ENCODE data around the gene EIF2S2.

GRCh38 chr20:34088305-34089174 is 23.5 kb downstream of the EIF2S2 start:
- TF ChIP-seq, protein P1, sequence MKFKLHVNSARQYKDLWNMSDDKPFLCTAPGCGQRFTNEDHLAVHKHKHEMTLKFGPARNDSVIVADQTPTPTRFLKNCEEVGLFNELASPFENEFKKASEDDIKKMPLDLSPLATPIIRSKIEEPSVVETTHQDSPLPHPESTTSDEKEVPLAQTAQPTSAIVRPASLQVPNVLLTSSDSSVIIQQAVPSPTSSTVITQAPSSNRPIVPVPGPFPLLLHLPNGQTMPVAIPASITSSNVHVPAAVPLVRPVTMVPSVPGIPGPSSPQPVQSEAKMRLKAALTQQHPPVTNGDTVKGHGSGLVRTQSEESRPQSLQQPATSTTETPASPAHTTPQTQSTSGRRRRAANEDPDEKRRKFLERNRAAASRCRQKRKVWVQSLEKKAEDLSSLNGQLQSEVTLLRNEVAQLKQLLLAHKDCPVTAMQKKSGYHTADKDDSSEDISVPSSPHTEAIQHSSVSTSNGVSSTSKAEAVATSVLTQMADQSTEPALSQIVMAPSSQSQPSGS (CRISPR knock-in tag; IDR thresholded peaks at IDR 0.05; ENCODE audit: borderline replicate concordance, low read depth): no peak
- TF ChIP-seq, protein P2, sequence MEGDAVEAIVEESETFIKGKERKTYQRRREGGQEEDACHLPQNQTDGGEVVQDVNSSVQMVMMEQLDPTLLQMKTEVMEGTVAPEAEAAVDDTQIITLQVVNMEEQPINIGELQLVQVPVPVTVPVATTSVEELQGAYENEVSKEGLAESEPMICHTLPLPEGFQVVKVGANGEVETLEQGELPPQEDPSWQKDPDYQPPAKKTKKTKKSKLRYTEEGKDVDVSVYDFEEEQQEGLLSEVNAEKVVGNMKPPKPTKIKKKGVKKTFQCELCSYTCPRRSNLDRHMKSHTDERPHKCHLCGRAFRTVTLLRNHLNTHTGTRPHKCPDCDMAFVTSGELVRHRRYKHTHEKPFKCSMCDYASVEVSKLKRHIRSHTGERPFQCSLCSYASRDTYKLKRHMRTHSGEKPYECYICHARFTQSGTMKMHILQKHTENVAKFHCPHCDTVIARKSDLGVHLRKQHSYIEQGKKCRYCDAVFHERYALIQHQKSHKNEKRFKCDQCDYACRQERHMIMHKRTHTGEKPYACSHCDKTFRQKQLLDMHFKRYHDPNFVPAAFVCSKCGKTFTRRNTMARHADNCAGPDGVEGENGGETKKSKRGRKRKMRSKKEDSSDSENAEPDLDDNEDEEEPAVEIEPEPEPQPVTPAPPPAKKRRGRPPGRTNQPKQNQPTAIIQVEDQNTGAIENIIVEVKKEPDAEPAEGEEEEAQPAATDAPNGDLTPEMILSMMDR (IDR thresholded peaks at IDR 0.05): no peak
- TF ChIP-seq ATF3 (CRISPR knock-in tag; conservative IDR thresholded peaks at IDR 0.05) (no peak), AFF4 (CRISPR knock-in tag; IDR thresholded peaks at IDR 0.05; ENCODE audit: borderline replicate concordance) (no peak), ATF1 (CRISPR knock-in tag; IDR thresholded peaks at IDR 0.05) (no peak), NR2C2 (CRISPR knock-in tag; IDR thresholded peaks at IDR 0.05) (no peak), ZNF232 (CRISPR knock-in tag; IDR thresholded peaks at IDR 0.05) (no peak)
- TF ChIP-seq, protein P3, sequence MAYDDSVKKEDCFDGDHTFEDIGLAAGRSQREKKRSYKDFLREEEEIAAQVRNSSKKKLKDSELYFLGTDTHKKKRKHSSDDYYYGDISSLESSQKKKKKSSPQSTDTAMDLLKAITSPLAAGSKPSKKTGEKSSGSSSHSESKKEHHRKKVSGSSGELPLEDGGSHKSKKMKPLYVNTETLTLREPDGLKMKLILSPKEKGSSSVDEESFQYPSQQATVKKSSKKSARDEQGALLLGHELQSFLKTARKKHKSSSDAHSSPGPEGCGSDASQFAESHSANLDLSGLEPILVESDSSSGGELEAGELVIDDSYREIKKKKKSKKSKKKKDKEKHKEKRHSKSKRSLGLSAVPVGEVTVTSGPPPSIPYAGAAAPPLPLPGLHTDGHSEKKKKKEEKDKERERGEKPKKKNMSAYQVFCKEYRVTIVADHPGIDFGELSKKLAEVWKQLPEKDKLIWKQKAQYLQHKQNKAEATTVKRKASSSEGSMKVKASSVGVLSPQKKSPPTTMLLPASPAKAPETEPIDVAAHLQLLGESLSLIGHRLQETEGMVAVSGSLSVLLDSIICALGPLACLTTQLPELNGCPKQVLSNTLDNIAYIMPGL (CRISPR knock-in tag; IDR thresholded peaks at IDR 0.05): no peak
- TF ChIP-seq, protein P4, sequence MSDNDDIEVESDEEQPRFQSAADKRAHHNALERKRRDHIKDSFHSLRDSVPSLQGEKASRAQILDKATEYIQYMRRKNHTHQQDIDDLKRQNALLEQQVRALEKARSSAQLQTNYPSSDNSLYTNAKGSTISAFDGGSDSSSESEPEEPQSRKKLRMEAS (CRISPR knock-in tag; IDR thresholded peaks at IDR 0.05): no peak

Data from WTC11 (cell line).